Gastroesophageal sphincter (tissue), 2 donors: ENCODE data around the gene KIF5A.

Source experiments
- EP300 ChIP-seq: sonication (generic); formaldehyde crosslinking; IDR thresholded peaks from one replicate; pipeline ENCODE4 v1.6.1; 2017; ENCODE audit warnings: antibody characterized with exemption, mild to moderate bottlenecking
- POLR2A ChIP-seq, 2 donors: fragments of 450-650 bp; IDR thresholded peaks; one replicate each; pipeline ENCODE4 v1.6.1; 2017; ENCODE audit warnings: antibody characterized with exemption in 2 of 2, mild to moderate bottlenecking in 2 of 2, moderate library complexity in 1 of 2

GRCh38 chr12:57574795-57575194 lies 25.0 kb downstream of the KIF5A start:
- TF ChIP-seq EP300 = no peak
- TF ChIP-seq POLR2A (IDR thresholded peaks at IDR 0.05) = no peak
